ENCODE data around the gene PMVK.

PMVK gene

DNA sequence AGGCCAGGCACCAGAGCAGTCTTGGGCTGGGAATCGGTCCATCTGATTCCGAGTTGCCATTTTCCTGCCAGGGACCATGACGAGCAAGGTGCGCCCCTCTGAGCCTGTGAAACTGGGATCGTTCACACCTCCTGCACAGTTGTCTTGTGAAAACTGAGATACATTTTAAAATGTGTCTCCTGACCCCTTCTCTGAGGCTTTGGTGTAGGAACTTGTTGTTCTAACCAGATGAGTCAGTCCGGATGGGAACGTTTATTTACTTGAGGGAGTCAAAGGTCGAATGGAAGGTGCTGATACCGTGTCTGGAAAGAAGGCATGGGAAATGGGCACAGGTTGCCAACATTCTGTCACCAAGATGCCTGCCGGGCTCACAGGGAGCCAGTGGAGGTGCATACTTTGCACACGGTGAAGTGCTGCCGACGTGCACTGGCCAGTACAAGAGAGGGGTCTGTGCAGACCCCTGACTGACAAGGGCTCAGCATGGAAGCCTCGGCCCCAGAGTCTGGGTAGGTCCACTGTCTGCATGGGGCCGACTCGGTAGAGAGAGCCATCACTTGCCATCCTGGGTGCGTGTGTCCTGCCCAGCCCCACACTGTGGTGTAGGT lies 59.0 kb downstream of the PMVK start:
- DNase-seq: no peak

DNA sequence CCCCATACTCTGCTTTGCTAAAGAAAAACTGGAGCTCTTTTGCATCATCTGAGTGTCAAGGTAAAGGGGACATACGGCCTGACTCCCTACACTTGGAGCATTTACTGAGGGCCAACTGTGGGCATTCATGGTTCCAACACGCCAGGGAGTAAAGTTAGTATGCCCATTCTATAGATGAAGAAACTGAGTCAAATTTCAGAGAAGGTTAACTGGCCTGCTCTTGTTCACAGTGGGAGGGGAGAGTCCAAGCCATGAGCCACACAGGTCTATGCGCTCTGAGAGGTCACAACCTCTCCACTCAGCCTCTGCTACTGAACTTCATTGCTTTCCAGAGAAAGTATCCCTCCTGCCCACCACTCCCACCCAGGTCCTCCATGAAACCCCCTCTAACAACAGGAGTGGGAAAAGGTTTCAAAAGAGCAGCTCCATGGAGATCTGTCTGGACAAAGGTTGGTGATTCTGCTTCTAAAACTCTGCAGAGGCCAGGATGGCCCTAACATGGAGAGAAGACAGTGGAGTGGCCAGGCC lies 59.6 kb downstream of the PMVK start:
- no peak for DNase-seq

All from CD4-positive, alpha-beta T cell treated with Interleukin-15 for 1 hour (primary cell).